GM21723 (cell line): ENCODE measurements around the gene SGCG.

Source experiments
- ATAC-seq: cut with Tn5 transposase; IDR thresholded peaks from one replicate; pipeline ENCODE4 v1.9.1; 2021; ENCODE audit warnings: mild to moderate bottlenecking, moderate library complexity; ENCODE audit not compliant: unreplicated experiment

SGCG gene

GRCh38 chr13:23323946-23324709 lies 143.3 kb downstream of the SGCG start:
- ATAC-seq = no peak

- peak; percentile 41 for ATAC-seq
Measured at GRCh38 chr13:23325191-23325590, 144.4 kb downstream of the SGCG start.

DNA sequence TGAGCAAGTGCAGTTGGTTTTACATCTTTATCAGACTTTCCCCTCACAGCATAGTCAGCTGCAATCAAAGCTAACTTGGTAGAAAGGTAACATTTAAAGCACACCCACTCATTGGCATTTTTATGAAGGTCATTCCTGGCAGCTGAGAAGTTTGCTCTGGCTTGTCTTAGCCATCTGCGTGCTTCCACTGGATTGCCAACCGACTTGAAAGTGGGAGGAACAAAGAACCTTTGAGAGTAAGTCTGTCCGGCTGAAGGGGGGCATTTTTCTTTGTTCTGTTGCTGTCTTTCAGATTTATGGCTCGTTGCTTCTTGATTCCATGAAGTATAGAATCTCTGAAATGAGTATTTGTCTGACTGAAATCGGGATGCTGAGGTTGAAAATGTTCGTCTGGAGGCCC lies 149.6 kb downstream of the SGCG start:
- ATAC-seq = no peak

- ATAC-seq = no peak
Measured at GRCh38 chr13:23339225-23339624, 158.4 kb downstream of the SGCG start.

GRCh38 chr13:23344931-23345595 lies 164.3 kb downstream of the SGCG start:
- no peak for ATAC-seq

DNA sequence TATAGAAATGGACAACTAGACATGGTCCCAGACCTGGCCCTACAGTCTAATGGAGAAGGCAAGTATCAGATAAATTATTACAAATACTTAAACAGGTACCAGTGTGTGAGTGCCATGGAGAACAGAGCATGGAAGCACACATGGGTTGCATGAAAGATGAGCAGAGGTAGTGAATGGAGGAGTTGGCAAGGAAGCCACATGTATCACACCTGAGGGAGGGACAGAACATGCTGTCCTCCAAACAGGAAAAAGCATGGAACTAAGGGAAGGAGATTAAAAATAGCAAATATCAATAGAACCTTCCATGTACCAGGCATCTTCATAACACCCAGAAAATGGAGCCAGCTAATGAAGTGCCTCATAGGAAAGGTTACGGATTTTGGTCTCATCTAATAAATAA lies 166.8 kb downstream of the SGCG start:
- no peak for ATAC-seq

GRCh38 chr13:23348262-23349127 lies 167.7 kb downstream of the SGCG start:
- no peak for ATAC-seq

DNA sequence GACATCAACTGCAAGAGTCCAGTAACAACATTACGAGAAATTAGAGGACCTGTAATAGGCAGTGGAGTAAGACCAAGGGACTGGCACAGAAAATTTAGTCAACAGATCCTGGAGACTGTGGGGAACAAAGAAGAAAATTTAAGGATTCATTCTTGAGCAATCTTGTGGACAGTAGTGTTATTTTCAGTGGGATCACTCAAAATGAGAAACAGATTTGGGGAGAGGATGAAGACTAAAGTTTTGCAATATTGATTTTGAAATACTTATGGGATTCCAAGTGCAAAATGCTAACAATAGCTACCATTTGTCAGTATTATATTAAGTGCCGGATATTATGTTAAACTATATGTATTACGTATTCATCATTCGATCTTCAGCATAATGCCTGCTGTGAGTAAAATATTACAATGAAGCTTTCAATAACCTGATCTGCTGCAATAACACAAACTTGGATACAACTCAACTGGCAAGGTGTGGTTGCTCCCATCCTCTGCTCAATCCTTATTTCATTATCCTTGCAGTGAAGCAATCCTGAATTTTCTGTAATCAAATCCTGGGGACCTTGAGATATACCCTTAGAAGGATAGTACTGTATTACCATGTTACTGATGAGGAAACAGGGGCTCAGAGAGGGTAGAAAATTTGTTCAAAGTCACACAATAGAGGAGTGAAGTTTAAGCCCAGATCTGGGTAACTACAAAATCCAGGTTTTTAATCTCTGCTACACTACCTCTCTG lies 168.6 kb downstream of the SGCG start:
- no peak for ATAC-seq

DNA sequence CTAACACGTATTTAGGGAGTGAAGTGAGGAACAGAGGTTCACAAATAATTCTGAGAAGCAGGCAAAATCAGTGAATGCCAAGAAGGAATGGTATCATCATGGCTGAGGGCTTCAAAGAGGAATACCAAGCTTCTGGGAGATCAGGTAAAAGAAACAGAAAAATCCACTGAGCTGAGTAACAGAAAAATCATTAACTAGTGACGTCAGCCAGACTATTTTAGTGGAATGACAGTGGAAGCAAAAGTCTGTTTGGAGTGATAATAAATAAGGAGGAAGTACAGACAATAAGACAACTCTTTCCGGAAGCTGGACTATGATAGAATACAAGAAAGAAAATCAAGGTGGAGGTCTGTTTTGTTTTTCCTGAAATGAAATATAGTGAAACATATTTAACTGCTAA lies 169.2 kb downstream of the SGCG start:
- no peak for ATAC-seq

DNA sequence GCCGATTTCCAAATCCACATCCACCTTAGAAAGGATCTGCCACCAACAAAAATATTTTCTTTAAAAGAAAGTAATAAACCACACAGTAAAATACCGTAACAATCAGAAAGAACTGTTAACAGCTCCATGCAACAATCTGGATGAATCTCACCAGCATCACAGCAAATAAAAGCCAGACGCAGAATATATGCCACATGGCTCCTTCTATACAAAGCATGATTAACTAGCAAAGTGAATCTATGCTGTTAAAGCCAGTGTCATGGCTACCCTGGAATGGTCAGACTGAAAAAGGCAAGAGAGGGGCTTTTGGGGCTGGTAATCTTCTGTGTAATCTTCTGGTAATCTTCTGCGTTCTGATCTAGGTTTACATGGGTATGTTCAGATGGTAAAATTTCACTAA lies 171.4 kb downstream of the SGCG start:
- no peak for ATAC-seq

DNA sequence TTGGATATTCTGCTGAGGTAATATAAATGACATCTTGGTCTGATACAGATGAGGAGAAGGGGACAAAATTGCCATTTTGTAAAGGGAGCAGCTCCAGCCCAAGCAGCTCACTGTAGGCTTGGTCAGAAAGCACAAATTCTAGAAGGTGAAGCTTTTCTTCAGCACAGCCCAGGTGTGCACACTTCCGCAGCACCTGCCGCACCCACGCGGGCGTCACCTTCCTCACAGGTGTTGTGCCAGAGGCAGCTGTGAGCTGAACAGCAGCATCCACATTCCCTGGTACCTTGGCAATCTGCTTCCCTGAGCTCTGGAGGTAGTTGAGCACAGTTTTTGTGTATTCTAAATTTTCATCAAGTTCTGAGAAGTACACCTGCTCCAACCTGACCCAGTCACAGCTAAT lies 173.7 kb downstream of the SGCG start:
- no peak for ATAC-seq

DNA sequence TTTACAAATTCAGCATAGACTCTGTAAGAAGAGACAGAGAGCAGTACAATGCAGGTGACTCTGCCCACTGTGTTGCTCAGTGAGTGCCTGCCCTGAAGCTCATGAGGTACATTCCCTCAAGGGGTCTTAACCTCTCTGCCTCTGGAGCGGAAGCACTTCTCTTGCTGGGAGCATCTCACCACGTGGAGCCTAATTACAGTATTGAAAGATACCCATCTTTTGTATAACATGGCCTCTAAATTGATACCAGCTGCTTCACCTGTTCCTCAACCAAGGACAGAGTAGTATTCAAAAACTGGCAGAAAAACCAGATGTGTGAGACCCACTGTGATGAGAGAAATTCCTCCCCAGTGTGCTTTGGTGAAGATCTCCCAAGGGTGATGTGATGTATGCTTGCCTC lies 175.6 kb downstream of the SGCG start:
- ATAC-seq = no peak

DNA sequence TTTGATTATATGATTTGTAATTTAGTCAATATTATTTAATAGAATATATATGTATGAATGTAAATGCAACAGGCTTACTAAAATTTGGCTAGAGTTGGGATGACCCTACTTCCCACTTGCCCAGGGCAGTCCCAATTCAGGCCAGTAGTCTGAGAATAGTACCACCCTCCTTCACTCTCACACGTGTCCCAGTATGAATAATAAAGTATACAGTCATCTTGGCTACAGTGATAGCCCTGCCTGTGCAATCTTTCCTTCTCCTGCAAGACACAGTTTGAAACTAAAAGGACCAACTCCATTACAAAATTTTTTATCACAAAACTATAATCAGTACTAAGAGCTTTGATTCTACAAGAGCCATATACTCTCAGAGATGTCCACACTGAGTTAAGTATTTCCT lies 176.6 kb downstream of the SGCG start:
- ATAC-seq = no peak

- no peak for ATAC-seq
Measured at GRCh38 chr13:23359882-23360281, 179.1 kb downstream of the SGCG start.

DNA sequence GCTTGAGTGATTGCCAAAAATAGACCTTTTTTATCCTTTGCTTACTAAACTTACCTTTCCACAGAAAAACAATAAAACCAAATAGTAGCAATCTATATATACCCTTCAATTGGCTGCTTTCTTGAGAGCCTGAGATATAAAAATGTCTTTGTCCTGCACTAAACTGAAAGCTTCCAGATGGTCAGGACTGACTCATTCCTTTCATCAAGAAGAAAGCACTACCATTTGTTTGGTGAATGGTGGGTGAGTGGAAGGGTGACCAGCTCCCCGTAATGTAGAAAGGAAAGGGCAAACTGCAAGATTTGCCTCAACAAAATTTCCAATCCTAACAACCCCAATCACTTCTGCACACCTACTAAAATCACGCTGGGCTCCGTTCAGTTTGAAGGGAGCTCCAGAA lies 184.9 kb downstream of the SGCG start:
- ATAC-seq = no peak

- no peak for ATAC-seq
Measured at GRCh38 chr13:23367907-23368306, 187.1 kb downstream of the SGCG start.

GRCh38 chr13:23372264-23372906 lies 191.6 kb downstream of the SGCG start:
- no peak for ATAC-seq
